NCI-H1930 (cell line): ENCODE results near the gene FASN.
A peak's percentile ranks its signal among the peaks of the same experiment; 100 is the strongest.
"Not testable (repeated sequence)": the region's sequence is repeated elsewhere in the genome, so short reads cannot be mapped to it uniquely, and the experiment has no call there.

Experiments used
- DNase-seq, 2 experiments: peaks; one replicate each; lab custom pipeline; 2025; lab: John Stamatoyannopoulos, UW

The FASN gene

DNA sequence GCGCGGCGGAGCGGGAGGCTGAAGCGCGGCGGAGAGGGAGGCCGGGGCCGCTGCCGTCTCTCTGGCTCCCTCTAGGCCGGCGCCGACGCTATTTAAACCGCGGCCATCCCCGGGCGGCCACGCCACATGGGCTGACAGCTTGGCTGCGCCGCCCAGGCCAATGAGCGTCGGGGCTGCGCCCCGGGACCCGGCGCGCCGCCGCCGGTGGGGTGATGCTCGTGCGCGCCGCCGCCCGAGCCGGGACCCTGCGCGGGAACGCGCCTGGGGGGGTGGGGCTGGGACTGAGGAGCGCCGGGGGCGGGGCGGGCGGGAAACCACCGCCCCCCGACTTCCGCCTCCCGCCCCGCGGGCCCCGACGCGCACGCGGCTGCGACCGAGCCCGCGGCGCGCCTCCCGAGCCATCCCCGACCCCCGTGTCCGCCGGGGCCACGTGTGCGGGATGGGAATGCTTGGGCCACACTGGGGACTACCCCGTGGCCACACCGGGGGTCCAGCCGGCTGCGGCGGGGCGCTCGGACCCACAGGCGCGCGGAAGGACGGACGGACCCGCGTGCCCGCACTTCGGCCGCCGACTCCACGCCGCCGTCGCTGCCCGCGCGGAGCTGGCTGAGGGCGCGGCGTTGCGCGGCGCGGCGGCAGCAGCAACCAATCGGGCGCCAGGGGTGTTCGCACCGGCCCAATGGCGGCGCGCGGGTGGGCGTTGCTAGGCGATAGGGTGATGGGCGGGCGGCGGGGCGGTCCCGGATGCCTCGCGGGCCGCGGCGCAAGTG lies at the start of gene FASN:
FASN (minus strand) TSS at position 68 of the 770 bp plus-strand sequence. CDS start 1,791 bp downstream, outside the sequence.
- peak; percentile 95 to 99 for DNase-seq

DNA sequence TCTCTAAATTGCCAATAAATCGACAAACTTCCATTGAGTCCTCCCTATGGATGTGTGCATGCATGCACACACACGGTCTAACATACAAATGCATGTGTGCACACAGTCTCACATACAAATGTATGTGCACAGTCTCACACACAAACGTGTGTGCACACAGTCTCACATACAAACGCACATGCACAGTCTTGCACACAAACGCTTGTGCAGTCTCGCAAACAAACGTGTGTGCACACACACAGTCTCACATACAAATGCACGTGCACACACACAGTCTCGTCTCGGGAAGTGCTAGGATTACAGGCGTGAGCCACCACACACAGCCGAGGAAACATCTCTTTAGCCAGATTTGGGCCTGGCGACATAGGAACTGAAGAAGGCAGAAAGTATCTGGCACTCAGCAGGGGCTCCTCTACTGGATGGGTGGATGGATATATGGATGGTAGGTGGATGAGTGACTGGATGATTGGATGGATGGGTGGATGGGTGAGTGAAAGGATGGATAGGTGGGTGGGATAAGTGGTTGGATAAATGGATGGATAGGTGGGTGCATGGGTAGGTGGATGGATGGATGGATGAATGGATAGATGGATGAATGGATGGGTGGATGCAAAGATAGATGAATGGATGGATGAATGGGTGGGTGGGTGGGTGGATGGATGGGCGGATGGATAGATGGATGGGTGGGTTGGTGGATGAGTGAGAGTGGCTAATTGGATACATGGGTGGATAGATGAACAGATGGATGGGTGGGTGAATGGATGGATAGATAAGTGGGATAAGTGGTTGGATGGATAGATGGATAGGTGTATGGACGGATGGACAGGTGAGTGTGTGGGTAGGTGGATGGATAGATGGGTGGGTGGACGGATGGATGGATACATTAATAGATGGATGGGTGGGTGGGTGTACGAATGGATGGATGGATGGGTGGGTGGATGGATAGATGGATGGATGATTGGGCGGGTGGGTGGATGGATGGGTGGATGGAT lies 48.9 kb upstream of the FASN start:
- DNase-seq, result no peak

DNA sequence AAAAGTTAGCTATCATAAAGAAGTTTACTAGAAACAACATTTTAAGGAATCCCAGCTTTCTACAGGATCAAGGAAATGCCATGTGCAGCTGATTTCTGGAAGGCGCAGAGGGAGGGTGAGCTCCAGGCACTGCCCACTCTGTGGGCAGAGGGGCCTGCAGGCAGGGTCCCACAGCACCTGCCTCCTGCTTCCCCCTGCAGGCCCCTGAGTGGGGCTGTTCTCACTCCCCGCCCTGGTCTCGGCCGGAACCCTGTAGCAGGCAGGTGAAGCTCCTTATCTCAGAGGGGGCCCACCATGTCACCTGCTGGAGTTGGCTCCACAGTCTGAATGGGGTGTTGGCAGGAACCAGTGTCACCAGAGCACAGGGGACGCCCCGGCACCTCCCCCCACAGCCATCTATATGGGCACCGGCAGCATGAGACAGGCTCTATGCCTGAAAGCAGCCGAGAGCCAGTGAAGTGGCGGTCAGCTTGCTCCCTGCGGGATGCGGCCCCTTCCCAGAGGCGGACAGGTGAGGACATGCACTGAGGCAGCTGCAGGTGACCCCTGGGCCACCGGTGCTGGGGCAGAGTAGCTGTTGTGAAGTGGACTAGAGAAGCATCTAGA lies 47.6 kb upstream of the FASN start:
- no peak for DNase-seq

DNA sequence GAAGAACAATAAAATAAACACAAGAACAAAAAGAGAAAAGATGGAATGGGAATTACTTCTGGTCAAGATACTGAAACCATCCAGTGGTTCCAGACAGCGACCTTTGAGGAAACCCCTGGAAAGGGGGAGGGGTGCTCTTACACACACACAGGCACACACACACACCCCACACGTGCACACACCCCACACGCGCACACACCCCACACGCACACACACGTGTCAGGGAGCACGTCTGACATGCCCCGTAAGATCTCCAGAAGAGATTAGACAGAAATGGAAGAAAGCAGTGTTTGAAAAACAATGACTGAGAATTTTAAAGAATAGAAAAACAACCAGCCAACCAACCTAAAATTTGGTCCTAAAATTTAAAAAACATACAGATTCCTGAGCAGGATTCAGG lies 45.3 kb upstream of the FASN start:
- DNase-seq, result no peak

DNA sequence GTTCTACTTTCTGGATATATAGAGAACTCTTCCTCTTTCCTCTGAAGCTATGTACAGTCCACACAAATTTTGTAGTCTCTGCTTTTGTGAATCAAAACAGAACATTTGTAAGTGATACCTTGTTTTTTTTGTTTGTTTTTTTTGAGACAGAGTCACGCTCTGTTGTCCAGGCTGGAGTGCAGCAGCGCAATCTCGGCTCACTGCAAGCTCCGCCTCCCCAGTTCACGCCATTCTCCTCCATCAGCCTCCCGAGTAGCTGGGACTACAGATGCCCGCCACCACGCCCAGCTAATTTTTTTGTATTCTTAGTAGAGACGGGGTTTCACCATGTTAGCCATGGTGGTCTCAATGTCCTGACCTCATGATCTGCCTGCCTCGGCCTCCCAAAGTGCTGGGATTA lies 41.9 kb upstream of the FASN start:
- DNase-seq, result not testable (repeated sequence)

DNA sequence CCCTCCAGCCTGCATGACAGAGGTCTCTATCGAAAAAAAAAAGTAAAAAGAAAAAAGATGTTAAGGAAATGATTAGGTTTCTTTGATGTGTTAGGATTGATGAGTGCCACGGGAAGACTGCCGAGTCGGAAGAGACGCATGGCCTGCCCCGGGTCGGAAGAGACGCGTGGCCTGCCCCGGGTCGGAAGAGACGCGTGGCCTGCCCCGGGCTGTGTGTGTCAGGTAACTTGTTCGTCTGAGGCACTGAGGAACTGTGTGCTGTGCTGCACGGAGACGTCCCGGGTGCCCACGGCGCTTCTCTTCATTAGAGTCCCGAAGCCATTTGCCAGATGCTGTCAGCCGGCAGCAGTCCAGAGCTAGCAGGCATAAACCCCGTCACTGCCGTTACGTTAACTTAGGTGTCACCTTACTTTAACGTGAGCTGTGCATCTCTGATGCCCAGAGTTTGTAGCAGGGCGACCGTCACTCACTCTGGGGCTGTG lies 40.5 kb upstream of the FASN start:
- no peak for DNase-seq

DNA sequence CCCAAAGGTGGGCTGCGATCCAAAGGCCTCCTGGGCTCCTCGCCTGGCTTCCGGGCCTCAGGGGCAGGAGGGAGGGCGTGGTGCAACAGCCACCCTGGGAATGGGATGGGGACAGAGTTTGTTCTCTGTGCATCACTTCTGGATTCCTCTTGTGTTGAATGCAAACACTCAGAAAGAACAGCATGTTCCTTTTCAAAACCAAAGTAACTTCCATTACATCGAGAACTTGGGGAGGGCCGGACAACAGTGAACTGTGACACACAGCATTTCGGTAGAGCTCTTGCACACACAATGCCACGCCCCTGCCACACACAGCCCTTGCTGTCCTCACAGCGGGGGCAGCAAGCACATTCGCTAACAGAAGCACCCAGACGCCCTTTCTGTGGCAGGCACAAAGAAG lies 36.1 kb upstream of the FASN start:
- DNase-seq, result no peak

DNA sequence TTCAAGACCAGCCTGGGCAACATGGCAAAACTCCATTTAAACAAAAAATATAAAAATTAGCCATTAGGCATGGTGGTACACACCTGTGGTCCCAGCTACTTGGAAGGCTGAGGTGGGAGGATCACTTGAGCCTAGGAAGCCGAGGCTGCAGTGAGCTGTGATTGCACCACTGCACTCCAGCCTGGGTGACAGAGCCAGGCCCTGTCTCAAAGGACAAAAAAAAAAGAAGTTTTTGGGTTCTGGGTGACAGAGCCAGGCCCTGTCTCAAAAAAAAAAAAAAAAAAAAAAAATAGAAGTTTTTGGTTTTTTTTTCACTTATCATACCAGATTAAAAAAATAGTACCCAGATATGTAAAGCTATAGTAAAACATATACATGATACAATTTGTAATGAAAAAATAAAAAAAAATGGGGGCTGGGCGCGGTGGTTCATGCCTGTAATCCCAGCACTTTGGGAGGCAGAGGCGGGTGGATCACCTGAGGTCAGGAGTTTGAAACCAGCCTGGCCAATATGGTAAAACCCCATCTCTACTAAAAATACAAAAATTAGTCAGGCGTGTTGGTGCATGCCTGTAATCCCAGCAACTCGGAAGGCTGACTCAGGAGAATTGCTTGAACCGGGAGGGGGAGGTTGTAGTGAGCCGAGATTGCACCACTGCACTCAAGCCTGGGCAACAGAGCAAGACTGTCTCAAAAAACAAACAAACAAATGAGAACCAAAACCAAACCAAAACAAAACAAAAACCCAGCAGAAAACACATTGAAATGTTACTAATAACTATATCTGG lies 35.3 kb upstream of the FASN start:
- not testable (repeated sequence) for DNase-seq

DNA sequence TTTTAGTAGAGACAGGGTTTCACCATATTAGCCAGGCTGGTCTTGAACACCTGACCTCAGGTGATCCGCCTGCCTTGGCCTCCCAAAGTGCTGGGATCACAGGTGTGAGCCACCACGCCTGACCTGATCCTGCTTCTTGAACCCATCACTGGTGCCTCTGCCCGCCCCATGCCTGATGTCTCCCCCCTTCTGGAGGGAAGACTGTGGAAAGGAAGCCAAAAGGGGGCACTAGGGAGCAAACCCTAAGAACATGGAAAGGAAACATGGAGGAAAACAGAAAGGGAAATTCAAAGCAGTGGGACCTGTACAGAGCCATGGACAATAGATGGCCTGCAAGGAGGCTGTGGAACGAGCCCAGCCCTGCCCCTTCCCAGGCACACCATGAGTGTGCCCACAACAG lies 31.1 kb upstream of the FASN start:
- no peak for DNase-seq

DNA sequence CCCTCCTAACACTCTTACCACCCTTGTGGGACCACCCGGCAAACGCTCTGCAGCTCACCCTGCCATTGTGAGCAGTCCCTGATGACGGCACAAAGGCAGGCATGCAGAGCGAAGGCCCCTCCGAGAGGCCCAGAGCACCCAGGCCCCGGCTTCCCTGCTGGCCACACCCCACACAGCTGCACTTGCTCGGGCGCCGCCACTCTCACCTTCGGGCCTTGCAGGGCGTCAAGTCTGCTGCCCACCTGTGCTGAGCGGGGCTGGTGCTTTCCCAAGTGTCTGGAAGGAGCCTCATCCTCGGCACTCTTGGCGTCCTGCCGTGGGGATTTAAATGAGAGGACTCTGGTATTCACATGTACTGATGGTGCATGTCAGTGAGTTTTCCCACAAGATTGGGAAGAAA lies 30.3 kb upstream of the FASN start:
- DNase-seq, result no peak

DNA sequence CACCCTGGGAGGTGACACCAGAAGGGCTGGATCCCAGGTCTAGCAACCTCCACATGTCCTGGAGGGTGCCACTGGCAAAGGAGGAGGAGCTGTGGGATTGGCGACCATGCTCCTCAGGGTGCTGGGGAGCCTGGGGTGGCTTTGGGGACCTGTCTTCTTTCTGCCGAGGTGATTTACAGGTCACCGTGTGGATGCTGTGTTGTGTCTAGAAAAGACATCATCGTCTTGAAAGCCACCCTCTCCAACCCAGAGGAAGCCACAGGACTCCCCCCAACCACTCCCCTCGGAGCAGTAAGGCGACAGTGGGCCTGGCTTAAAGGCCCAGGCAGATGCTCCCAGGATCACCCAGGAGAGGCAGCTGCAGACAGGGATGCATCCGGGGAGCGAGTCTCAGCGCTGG lies 29.7 kb upstream of the FASN start:
- no peak for DNase-seq

DNA sequence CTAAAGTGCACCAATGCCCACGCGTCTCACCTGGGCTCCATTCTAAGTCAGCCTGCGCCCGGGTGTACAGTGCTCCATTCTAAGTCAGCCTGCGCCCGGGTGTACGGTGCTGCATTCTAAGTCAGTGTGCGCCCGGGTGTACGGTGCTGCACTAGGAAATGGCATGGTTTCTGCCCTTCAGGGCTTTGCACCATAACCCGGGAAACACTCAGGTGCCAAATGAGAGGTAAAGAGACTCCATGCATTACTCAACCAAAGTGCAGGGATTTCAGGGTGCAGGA lies 29.2 kb upstream of the FASN start:
- DNase-seq, result no peak

DNA sequence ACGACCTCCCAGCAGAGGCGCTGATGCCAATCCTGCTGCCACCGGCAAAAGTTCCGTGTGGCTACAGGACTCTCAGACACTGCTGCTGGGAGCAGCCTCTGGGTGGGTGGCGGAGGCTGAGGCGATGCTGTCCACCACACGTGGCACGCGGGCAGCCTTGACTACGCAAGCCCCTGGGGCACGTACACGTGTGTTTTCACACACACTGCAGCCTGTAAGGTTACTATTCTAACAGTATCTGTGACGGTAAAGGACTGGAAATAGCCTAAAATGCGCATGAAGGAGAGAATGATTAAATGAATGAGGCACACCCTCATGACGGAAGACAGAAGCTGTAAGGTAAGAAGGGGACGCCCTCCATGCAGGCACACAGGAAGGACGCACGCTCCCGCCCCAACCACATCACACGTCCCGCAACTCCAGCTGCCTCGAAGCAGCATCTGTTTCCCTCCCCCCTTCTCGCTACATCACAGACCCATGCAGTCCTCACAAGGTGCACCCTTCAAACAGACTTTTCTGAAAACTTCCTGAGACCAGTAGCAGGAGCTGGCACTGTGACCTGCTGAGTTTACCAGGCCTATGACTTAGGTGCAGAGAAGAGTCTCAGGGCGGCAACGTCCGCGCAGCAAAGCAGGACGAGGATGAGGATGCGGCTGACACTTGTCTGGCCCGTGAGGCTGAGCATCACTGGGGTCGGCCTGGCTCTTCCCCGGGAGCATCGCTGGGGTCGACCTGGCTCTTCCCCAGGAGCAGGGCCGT lies 28.7 kb upstream of the FASN start:
- no peak for DNase-seq

DNA sequence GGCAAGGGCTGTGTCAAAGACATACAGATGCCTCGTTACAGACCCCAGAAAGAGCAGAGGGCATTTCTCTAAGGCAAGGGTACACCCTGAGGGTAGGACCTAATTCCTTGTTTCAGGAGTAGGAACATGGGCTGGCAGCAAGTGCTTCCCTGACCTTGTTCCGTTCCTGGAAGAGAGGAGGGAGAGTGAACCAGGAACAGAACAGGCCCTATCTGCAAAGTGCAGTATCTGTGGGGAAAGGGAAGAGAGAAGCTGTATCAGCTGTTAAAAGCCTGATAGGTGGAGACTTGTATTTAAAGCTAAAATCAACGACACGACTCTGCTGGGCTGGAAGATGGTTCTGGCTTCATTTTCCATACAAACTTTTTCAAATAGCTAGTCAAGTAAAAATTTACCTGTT lies 26.1 kb upstream of the FASN start:
- no peak for DNase-seq

DNA sequence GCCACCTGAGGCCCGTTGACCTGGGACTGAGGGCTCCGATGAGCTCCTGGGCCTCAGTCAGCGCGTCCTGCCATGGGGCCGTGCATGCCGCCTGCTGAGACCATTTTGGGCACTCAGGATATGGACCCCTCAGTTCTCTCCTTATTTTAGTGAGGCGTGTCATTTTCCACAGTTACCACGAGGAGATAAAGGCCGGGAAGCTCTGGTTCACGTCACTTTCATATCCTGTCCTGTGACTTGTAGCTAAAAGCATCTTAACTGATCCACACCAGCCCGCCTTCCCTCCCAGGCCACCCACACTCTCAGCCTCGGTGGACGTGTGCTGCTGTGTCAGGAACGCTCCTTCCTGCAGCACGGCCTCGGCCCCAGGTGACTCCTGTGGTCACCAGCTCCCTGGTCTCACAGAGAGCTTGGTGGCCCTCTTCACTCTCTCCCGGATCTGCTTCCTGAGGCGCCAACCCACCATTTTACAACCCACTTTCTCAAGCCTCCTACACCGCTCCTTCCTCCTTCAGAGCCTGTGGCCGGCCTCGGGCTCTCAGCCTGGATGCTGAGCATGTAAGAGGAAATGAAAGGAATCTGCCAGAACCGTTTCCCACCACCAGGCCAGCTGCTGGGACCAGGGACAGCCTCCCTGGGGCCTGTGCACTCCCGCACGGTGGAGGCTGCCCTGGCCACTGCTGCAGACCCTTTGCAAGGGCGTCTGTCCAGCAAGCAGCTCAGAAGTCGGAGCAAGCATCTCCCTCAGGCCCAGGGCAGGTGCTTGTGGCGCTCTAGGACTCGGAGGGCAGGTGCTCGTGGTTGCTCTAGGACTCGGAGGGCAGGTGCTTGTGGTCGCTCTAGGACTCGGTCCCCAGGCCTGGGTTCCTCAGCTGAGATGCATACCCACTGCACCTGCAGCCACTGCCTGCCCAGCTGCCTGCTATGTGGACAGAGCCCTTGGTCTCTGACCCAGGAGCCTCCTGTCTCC lies 23.9 kb upstream of the FASN start:
- no peak for DNase-seq

DNA sequence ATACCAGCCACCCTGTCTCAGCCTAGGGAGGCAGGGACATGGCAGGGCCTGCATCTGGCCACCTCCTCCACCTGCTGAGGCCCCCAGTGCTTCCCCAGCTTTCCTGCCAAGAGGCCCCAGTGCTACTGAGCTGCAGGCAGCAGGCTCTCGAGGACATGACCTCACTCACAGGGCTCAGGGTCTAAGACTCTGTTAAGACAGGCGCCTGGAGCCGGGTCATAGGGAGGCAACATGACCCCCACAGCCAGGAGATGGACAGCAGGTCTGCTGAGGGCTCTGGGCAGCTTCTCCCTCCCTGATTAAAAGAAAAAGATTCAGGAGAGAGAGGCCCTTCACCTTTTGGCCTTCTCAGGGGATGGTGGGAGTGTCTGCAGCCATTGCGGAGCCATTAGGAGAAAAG lies 23.2 kb upstream of the FASN start:
- no peak for DNase-seq

DNA sequence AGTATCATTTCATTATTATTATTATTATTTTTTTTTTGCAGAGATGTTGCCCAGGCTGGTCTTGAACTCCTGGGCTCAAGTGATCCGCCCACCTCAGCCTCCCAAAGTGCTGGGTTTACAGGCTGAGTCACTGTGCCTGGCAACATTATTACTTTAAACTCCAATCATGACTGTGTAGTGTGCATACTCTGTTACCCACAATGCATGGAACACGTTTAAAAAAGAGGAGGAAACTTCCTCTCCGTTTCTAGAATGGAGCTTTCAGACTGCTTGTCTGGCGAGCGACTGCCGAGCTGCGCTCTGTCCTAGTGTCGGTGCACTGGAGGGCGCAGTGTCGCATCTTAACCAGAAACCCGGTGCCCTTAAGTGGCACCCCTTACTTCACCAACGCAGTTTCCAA lies 22.1 kb upstream of the FASN start:
- DNase-seq, result no peak

DNA sequence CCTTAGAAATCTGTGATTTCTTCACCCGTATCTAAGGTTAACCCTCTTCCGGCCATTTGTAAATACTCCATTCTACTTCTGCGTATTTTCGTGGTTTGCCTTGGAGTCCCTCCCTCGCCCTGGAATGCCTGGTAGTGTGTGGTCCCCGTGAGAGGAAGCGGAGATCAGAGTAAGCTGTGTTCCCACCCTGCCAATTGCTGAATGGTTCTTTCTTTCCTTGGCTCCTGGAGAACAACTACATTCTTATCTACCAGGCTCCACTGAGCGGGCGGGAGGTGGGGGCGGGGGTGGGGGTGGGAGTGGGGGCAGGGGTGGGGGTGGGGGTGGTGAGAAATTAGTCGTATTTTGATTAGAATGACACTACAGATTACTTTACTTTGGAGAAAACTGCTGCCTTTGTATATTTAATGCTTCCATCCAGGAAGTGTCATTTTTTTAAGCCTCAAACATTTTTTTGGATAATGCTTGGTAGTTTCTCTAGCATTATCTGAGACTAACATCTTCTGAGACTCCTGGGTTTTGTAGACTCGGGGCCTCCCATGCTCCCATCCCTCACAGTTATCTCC lies 20.9 kb upstream of the FASN start:
- DNase-seq, result no peak

DNA sequence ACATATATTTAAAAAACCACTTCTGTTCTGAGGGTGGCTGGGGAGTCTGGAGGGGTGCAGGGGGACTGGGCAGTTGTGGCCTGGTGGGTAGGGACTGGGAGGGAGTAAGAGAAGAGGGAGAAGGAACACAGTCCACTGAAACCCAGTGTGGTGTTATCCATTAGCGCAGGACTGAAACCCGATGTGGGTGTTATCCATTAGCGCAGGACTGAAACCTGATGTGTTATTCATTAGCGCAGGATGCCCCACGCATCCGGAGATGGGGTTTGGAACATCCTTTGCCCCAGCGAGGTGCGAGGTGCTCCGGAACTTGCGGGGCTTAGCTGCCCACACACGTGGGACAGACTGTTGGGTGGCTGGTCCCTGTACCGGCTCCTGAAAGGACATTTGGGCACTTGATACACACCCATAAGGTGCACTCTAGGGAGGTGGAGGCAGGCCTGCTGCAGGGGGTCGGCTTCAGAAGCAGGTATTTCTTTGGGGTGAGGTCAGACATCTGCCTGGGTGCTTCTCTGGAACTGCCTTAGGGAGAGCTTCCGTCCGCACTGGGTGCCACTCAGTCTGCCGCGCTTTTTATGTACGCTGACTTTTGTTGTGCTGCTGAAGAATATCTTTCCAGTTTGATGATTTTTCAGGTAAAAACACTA lies 20.3 kb upstream of the FASN start:
- DNase-seq, result no peak
